NCI-H524 (cell line): ENCODE results near the gene MYO5A.
"Not testable (repeated sequence)": the region's sequence is repeated elsewhere in the genome, so short reads cannot be mapped to it uniquely, and the experiment has no call there.

Experiments
- DNase-seq, 2 experiments: peaks; one replicate each; lab custom pipeline; 2025; lab: John Stamatoyannopoulos, UW

Gene MYO5A

GRCh38 chr15:52505151-52505550 lies 23.5 kb downstream of the MYO5A start:
- DNase-seq: no peak

- DNase-seq: no peak
Observed at GRCh38 chr15:52503788-52504496, 24.7 kb downstream of the MYO5A start.

DNA sequence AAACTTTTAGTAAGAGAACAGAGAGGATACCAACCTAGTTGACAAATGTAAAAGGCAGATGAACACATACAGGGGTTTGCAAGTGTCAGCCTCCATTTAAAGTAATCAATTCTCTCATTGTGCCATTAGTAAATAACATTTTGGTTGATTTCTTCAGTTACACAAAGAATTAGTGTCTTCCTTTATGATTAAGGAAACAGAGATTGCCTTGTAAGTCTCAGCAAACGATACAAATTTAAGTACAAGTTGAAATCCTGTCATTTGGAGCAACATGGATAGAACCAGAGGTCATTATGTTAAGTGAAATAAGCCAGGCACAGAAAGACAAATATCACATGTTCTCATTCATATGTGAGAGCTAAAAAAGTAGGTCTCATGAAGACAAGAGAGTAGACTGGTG lies 26.1 kb downstream of the MYO5A start:
- DNase-seq: no peak

DNA sequence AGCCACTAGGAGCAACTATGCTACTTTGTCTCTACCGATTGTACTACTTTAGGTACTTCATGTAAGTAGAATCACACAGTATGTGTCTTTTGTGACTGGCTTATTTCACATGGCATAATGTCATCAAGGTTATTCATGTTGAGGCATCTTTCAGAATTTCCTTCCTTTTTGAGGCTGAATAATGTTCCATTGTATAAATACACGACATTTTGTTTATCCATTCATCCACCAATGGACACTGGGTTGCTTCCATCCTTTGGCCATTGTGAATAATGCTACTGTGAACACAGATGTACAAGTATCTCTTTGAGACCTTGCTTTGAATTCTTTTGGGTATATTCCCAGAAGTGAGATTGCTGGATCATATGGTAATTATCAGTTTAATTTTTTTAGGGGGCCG lies 29.2 kb downstream of the MYO5A start:
- no peak for DNase-seq

- DNase-seq: no peak
Observed at GRCh38 chr15:52498706-52499105, 30.0 kb downstream of the MYO5A start.

DNA sequence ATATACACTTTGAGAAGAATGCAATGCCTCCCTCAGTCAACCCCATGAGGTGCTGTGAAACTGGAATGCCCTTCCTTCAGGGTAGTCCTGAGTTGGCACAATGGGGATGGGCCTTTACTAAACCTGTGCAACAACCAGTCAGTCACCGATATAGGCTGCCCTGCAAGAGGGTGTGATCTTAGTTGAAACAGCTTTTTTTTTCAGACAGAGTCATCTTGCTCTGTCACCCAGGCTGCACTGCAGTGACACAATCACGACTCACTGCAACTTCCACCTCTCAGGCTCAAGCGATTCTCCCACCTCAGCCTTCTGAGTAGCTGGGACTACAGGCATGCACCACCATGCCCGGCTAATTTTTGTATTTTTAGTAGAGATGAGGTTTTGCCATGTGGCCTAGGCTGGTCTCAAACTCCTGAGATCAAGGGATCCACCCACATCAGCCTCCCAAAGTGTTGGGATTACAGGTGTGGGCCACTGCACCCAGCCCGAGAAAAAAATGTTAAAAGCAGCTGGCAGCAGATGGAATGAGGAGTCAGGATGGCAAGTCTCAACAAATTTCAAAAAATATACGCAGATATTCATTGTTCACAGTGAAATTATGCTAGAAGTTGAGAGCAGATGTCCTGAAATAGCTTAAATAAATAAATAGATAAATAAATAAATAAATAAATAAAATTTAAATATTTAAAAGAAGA lies 31.8 kb downstream of the MYO5A start:
- DNase-seq: no peak

DNA sequence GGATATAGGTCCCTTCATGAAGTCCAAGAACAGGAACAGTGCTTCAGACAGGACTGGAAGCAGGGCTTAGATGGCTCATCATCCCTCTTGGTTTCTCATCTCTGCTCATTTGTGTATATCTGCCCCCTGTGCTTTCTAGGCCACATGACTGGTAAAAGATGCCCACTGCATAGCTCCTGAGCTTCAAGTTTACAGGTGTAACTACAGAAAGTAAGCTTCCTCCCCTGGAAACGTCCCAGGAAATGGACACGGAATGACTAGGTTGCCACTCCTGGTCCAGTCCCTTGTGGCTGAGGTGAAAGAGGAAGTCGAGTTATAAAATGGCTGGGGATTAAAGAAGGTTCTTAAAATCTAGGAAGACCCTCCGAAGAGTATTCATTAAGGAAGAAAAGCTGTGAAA lies 32.5 kb downstream of the MYO5A start:
- DNase-seq: no peak

DNA sequence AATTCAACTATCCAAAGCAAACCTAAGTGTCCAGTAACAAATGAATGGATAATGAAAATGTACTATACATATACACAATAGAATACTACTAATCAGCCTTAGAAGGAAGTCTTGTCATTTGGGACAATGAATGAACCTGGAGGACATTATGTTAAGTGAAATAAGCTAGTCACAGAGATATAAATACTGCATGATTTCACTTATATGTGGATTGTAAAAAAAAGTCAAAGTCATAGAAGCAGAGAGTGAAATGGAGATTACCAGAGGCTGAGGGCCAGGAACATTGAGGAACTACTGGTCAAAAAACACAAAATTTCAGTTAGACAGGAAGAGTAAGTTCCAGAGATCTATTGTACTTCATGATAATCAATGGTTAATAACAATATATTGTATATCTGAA lies 33.6 kb downstream of the MYO5A start:
- DNase-seq: no peak

GRCh38 chr15:52493968-52494367 lies 34.7 kb downstream of the MYO5A start:
- DNase-seq: no peak

- no peak for DNase-seq
Observed at GRCh38 chr15:52492132-52492531, 36.5 kb downstream of the MYO5A start.

DNA sequence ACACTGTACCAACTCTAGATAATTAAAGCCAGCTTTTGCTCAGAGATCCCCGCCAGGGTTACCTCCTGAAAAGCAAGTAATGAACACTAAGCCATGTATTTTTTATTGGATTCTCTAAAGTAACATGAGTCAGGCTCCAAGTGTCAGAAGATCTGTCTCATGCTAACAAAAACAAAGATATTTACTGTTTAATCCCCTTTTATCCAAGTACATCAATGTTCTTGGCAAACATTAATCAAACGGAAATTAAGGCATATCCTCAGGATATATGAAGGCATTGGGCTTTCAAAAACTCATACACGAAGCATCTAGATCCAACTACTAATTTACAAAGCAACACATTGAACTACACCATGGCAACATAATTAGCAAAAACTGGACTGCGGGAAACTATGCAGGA lies 37.2 kb downstream of the MYO5A start:
- no peak for DNase-seq

DNA sequence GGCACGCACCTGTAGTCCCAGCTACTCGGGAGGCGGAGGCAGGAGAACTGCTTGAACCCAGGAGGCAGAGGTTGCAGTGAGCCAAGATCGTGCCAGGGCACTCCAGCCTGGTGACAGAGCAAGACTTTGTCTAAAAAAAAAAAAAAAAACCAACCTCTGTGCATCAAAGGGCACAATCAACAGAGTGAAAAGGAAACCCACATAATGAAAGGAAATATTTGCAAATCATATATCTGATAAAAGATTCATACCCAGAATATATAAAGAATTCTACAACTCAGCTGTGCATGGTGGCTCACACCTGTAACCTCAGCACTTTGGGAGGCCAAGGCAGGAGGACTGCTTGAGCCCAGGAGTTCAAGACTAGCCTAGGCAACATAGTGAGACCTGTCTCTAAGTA lies 39.2 kb downstream of the MYO5A start:
- DNase-seq: not testable (repeated sequence)

DNA sequence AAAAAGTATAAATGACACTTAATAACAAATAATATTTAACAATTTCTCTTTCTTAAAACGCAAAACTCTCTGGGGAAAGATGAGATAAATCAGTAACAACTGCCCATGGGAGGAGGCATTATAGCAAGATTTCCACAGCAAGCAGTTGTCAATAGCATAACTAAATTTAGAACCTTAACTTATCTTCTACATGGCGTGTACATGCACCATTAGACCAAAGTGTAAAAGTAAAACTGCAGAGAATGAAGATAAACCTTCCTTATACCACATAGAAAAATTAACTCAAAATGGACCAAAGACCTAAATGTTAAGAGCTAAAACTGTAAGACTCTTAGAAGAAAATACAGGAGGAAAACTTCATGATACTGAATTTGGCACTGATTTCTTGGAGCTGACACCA lies 39.9 kb downstream of the MYO5A start:
- no peak for DNase-seq

DNA sequence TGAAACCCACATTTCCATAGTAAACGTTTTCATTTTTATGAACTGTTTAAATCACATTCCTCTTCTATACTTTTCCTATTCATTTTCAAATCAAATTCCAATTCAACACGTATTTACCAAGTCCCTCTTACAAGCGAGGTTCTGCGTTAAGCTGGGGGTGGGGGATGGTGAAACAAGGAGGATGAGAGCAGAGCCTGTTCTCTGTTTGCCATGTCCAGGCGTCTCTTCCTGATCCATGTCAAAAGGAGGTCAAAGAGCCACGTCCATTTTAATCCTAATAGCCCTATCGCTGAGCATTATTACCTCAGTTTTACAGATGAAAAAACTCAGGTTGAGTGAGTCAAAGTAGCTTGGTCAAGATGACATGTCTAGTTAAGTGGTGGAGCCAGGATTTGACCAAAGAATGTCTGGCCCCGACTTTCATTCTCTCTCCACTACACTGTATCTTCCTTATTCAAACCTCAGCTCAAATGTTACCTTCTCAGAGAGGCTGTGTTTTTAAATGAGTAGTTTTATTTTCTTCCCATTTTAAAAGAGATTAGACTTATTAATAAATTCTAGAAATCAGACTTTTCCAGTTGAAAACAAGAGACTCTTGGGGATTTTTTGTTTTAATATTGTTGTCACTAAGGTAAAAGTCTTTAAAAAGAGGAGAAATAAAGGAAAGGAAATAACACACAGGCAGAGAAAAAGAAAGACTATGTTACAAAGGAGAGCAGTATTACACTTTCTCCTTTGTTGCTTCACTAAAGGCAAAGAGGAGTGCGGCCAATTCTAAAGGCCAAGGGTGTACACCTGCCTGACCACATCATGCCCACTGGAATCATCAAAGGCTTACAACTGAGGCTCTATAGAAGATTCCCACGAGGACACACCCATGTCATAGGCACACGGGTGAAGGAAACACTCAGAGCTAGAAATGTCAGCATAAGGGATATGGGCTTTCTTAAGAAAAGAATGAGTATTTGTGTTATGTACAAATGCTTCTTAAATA lies 42.4 kb downstream of the MYO5A start:
- no peak for DNase-seq

DNA sequence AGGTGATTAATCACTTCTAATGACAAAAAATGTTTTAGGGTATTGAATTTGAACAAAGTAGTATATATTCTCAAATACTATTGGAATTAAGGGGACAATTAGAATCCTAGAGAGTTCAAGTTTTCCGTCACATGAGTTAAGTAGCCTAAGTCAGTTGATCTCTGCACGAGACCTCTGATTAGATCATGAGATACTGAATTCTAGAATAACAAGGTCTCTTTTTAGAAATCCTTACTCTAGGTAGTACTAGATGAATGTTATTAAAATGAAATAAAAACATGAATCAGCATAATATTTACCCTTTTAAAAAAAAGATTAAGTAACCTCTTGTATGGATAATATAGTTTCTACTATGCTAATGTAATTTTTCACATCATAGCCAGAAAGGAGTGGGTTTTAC lies 43.4 kb downstream of the MYO5A start:
- DNase-seq: no peak

- no peak for DNase-seq
Observed at GRCh38 chr15:52483707-52484106, 45.0 kb downstream of the MYO5A start.

- no peak for DNase-seq
Observed at GRCh38 chr15:52481915-52482314, 46.8 kb downstream of the MYO5A start.

- peak; percentile 25 to 71 for DNase-seq
Observed at GRCh38 chr15:52480990-52481389, 47.7 kb downstream of the MYO5A start.

DNA sequence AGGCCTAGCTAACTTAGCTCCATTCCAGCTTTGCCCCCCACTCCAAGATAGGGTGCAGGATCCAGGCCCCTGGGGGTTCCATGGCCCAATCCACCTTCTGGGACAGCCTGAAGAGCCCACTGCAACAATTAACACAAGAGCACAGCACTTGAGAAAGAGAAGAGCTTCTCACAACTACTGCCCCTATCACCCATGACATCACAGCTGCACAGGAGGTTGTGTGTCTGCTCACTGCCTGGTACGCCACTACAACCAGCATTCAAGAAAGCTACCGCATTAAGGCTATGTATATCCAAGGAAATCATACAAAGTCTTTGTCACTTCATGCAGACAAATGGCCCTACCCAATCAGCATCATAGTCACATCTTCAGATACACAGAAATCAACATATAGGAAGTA lies 62.0 kb downstream of the MYO5A start:
- no peak for DNase-seq

GRCh38 chr15:52466134-52466701 lies 62.5 kb downstream of the MYO5A start:
- DNase-seq: no peak

- DNase-seq: no peak
Observed at GRCh38 chr15:52464478-52464877, 64.2 kb downstream of the MYO5A start.

- DNase-seq: no peak
Observed at GRCh38 chr15:52464040-52464439, 64.6 kb downstream of the MYO5A start.
